NCI-H1694 (cell line): ENCODE results near the gene CNN3.

Source experiments
- DNase-seq: peaks from one replicate; lab custom pipeline; 2025; lab: John Stamatoyannopoulos, UW

Gene CNN3

GRCh38 chr1:94922761-94923331, 4.1 kb downstream of the CNN3 start:
- DNase-seq: no peak

GRCh38 chr1:94921977-94922376, 4.9 kb downstream of the CNN3 start:
- no peak for DNase-seq

- no peak for DNase-seq
Observed at GRCh38 chr1:94920061-94920460, 6.8 kb downstream of the CNN3 start.

- DNase-seq: no peak
Observed at GRCh38 chr1:94919241-94920030, 7.5 kb downstream of the CNN3 start.

GRCh38 chr1:94917251-94917650, 9.7 kb downstream of the CNN3 start:
- DNase-seq: no peak

- DNase-seq: no peak
Observed at GRCh38 chr1:94912263-94913184, 14.4 kb downstream of the CNN3 start.

GRCh38 chr1:94909486-94909885, 17.4 kb downstream of the CNN3 start:
- DNase-seq: no peak

- DNase-seq: no peak
Observed at GRCh38 chr1:94908965-94909364, 17.9 kb downstream of the CNN3 start.

- DNase-seq: no peak
Observed at GRCh38 chr1:94908190-94908589, 18.7 kb downstream of the CNN3 start.

GRCh38 chr1:94907136-94907535, 19.8 kb downstream of the CNN3 start:
- DNase-seq: no peak

- no peak for DNase-seq
Observed at GRCh38 chr1:94906382-94906781, 20.5 kb downstream of the CNN3 start.

GRCh38 chr1:94905207-94905606, 21.7 kb downstream of the CNN3 start:
- no peak for DNase-seq

- no peak for DNase-seq
Observed at GRCh38 chr1:94903280-94904009, 23.5 kb downstream of the CNN3 start.

- no peak for DNase-seq
Observed at GRCh38 chr1:94901841-94902240, 25.1 kb downstream of the CNN3 start.

GRCh38 chr1:94899756-94900155, 27.2 kb downstream of the CNN3 start:
- DNase-seq: no peak

- DNase-seq: no peak
Observed at GRCh38 chr1:94898491-94899385, 28.2 kb downstream of the CNN3 start.

GRCh38 chr1:94895518-94895917, 31.4 kb downstream of the CNN3 start:
- no peak for DNase-seq

GRCh38 chr1:94894630-94895029, 32.3 kb downstream of the CNN3 start:
- no peak for DNase-seq

- no peak for DNase-seq
Observed at GRCh38 chr1:94892604-94893254, 34.2 kb downstream of the CNN3 start.

GRCh38 chr1:94888201-94888600, 38.7 kb downstream of the CNN3 start:
- DNase-seq: no peak
